NCI-H1930 (cell line): Measurements from ENCODE around the gene UBE2H.

Source experiments
- DNase-seq, 2 experiments: peaks; one replicate each; lab custom pipeline; 2025; lab: John Stamatoyannopoulos, UW

Gene UBE2H

GRCh38 chr7:129785685-129786514, 166.9 kb downstream of the UBE2H start:
- DNase-seq: no peak

GRCh38 chr7:129784783-129785684, 167.7 kb downstream of the UBE2H start:
- DNase-seq: no peak

DNA sequence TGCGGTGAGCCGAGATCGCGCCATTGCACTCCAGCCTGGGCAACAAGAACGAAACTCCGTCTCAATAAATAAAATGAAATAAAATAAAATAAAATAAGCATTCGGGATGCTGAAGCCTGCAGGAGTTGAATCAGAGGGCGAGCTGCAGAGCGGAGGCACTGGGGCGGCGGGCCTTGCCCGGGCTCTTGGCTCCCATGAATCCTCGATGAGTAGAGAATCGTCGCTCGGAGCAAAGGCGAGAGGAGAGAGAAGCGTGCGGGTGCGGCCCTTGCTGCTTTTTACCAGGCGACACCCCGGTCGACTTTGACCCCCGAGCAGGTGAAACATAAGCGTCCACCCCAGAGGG, 168.3 kb downstream of the UBE2H start:
- no peak for DNase-seq

GRCh38 chr7:129783584-129783919, 169.2 kb downstream of the UBE2H start:
- DNase-seq: no peak

GRCh38 chr7:129782818-129783583, 169.8 kb downstream of the UBE2H start:
- DNase-seq: no peak

DNA sequence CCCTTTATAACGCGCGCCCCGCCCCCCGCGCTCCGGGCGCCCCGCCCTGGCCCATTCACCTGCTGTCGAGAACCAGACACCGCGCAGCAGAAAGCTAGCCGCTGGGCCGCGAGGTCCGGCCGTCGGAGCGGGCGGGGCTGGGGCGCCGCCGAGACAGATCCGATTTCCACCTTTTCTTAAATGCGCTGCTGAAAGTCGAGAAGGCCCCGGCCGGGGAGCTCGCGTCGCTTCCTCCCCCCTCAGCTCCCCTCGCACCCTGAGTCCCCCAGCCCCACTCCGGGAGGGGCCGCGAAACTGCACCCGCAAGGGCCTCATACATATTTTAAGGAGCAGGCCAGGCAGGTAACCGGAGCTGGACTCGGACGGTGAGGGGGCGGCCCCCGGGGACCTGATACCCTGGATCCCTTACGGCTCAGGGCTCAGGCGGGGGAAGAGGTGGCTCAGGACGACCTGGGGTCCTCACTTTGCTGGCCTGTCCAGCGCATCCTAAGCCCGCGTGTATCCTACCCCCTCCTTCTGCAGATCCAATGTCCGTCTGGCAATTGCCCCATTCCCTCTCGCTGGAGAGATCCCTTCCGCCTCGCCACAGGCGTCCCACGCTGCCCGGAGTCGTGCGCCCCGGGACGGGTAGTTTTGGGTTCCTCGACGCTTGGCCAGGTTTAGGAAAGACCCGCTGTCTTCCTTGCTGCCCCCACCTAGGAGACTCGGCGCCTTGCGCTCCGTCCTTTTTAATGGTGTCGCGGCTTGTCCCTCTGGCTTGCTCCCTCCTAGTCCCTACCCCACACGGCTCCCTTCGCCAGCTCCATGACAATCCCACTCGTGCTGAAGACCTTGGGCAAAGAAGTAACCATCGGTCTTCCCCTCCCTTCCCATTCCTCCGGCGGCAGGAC, 170.6 kb downstream of the UBE2H start:
- DNase-seq: no peak

DNA sequence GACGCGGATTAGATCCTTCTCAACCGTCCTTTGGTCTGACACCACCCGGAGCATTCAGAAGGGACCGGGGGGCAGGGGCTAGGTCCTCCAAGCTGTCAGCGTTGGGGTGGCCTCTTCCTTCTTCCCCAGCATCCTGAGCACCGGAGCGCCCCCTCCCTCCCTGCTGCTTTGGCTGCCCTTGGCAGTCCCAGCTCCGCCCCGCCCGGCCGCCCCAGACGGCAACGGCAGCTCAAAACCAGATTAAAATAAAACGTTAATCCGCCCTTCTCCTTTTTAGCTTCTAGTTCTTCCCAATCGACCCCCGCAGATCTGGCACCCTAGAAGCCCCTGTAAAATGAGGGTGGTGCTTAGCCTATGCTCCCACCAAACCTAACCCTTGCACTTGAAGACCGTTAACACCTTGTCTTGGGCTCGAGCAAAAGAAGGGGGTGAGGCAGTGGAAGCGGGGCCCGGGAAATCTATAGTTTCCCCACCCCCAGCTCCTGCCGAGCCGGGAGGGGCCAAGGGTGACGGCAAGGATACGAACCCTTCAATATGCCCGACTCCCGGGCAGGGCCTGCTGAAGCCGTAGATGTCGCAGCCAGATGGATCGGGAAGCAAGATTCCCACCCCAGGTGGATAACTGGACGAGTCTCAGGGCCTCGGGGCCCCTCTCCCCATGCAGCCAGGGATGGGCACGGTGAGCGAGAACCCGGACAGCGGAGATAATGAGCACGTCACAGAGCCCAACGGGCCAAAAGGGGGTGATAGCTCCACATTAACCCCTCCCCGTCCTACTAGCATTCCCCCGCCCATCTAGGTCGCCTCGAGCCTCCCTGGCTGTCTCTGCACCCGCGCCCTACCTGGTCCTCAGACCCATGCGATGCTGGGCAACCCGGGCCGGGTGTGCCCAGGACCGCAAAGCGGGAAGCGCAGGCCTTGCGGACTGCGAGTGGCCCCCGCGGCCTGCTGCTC, 171.5 kb downstream of the UBE2H start:
- no peak for DNase-seq
